ENCODE measurements around the gene INTU.

The INTU gene

DNA sequence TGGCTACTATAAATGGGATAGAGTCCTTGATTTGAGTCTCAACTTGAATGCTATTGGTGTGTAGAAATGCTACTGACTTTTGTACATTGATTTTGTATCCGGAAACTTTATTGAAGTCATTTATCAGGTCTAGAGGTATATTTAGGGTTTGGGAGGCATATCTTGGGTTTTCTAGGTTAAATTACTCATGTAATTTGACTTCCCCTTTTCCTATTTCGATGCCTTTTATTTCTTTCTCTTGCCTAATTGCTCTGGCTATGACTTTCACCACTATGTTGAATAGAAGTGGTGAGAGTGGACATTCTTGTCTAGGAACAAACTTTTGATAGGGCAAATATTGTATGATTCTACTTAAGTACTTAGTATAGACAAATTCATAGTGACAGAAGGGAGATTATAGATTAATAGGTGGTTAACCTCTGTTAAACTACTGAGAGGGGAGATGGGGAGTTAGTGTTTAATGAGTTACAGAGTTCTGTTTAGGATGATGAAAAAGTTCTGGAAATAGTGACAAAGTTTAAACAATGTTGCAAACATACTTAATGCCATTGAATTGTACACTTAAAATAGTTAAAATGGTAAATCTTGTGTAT is 126.6 kb downstream of the INTU start:
- DNase-seq: no peak

DNA sequence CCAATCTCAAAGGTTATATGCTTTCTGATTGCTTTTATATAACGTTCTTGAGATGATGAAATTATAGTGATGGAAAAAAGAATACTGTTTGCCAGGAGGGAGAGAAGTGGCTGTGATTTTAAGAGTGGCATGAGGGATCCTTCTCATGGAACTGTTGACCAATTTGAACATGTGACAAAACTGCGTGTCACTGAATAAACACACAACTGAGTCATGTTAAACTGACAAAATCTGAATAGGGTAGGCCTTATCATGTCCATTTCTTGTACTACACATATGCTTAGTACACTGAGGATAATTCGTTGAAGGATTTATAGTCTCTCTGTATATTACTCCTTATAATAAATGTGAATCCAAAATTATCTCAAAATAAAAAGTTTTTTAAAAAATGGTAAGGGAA is 127.1 kb downstream of the INTU start:
- DNase-seq: no peak

DNA sequence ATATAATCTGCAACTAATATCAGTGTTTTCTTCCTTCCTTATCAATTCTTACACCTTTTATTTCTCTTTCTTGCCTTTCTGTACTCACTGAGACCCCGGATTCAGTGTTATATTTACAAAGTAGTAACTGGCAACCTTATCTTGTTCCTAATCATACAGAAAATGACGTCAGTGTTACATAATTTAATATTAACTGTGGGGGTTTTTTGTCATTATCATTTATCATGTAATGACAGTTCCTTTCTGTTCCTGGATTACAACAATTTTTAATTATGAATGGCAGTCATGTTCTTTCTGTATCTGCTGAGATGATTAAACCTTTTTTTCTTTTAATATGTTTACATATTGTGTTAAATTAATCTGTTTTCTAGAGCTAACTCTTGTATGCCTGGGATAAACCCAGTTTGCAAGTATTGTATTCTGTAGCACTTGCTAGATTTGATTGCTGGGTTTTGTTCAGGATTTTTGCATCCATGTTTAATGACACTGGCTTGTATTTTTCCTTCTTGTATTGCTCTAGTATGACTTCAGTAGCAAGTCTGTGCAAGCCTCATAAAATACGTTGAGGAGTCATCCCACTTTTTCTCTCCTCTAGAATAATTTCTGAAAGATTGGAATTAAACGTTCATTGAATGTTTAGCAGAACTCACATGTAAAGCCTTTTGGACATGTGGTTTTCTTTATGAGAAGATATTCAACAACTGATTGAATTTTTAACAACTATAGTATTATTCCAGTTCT is 138.9 kb downstream of the INTU start:
- DNase-seq: no peak

DNA sequence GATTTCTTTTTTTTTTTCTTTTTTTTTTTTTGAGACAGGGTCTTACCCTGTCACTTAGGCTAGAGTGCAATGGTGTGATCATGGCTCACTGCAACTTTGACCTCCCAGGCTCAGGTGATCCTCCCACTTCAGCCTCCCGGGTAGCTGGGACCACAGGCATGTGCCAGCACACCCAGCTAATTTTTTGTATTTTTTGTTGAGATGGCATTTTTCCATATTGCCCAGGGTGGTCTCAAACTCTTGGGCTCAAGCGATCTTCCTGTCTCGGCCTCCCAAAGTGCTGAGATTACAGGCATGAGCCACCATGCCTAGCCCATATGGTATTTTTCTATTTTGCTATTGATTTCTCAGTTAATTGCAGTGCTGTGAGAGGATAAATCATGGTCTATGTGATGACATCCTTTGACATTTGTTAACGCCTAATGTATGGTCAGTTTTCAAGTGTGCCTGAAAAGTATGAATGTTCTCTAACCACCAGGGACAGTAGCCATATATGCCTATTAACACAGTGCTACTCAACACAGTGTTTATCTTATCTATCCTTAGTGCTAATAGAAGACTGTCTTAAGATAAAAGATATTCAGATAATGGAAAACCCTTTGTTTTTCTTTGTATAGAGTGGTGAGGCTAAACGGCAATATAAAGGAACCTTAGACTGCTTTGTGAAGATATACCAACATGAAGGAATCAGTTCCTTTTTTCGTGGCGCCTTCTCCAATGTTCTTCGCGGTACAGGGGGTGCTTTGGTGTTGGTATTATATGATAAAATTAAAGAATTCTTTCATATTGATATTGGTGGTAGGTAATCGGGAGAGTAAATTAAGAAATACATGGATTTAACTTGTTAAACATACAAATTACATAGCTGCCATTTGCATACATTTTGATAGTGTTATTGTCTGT is 140.3 kb downstream of the INTU start:
- DNase-seq: no peak

DNA sequence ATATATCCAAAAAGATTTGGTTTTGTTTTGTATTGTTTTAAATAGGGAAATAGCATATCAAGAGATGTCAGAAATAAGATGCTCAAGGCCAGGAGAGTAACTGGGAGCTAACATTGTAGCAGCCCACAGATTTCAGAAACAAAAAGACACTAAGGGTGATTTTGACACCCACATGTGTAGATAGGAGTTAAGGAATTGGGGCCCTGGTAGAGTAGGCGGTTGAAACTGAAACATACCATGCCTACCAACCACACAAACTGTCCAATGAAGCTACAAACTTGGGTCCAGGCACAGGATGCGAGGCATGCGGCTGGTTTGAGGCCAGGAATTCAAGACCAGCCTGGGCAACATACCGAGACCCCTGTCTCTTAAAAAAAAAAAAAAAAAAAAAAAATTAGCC is 143.1 kb downstream of the INTU start:
- DNase-seq: no peak
